NCI-H2081 (cell line): Measurements from ENCODE around the gene TPCN2.

Experiments
- DNase-seq, 2 experiments: peaks; one replicate each; lab custom pipeline; 2025; lab: John Stamatoyannopoulos, UW

TPCN2 gene

GRCh38 chr11:69039501-69039900 lies 9.2 kb upstream of the TPCN2 start:
- DNase-seq: no peak

GRCh38 chr11:69040051-69040450 lies 8.7 kb upstream of the TPCN2 start:
- DNase-seq: no peak

GRCh38 chr11:69040581-69041260 lies 8.0 kb upstream of the TPCN2 start:
- no peak for DNase-seq

GRCh38 chr11:69041516-69041915 lies 7.2 kb upstream of the TPCN2 start:
- no peak for DNase-seq

- DNase-seq: no peak
Observed at GRCh38 chr11:69044111-69045013, 4.4 kb upstream of the TPCN2 start.

- DNase-seq: no peak
Observed at GRCh38 chr11:69048031-69048693, 570 bp upstream of the TPCN2 start.

- DNase-seq: no peak
Observed at GRCh38 chr11:69049490-69049867, 747 bp downstream of the TPCN2 start.

GRCh38 chr11:69050592-69051380 lies 2.1 kb downstream of the TPCN2 start:
- no peak for DNase-seq

GRCh38 chr11:69051381-69052342 lies 2.9 kb downstream of the TPCN2 start:
- no peak for DNase-seq

- DNase-seq: no peak
Observed at GRCh38 chr11:69052343-69053168, 3.8 kb downstream of the TPCN2 start.

- DNase-seq: no peak
Observed at GRCh38 chr11:69053169-69053477, 4.4 kb downstream of the TPCN2 start.

- no peak for DNase-seq
Observed at GRCh38 chr11:69053546-69054396, 5.0 kb downstream of the TPCN2 start.

GRCh38 chr11:69054397-69055211 lies 5.9 kb downstream of the TPCN2 start:
- DNase-seq: no peak

- DNase-seq: no peak
Observed at GRCh38 chr11:69055212-69055586, 6.5 kb downstream of the TPCN2 start.

- no peak for DNase-seq
Observed at GRCh38 chr11:69055598-69056516, 7.1 kb downstream of the TPCN2 start.

GRCh38 chr11:69057236-69057635 lies 8.5 kb downstream of the TPCN2 start:
- no peak for DNase-seq

GRCh38 chr11:69057801-69058200 lies 9.1 kb downstream of the TPCN2 start:
- no peak for DNase-seq
